T follicular helper cell (primary cell): ENCODE data around the gene DTL.

ENCODE experiments used
- DNase-seq: peaks from one replicate; pipeline ENCODE4 v3.0.0-alpha.2; 2020; ENCODE audit warnings: low read depth

DTL gene

GRCh38 chr1:212037900-212038299 lies 2.4 kb downstream of the DTL start:
- DNase-seq: no peak

GRCh38 chr1:212039622-212040021 lies 4.1 kb downstream of the DTL start:
- DNase-seq: no peak

- no peak for DNase-seq
Observed at GRCh38 chr1:212040629-212041412, 5.3 kb downstream of the DTL start.

GRCh38 chr1:212042436-212042835 lies 6.9 kb downstream of the DTL start:
- no peak for DNase-seq

- DNase-seq: no peak
Observed at GRCh38 chr1:212044851-212045250, 9.3 kb downstream of the DTL start.

GRCh38 chr1:212045981-212046380 lies 10.4 kb downstream of the DTL start:
- no peak for DNase-seq

GRCh38 chr1:212053993-212054392 lies 18.4 kb downstream of the DTL start:
- no peak for DNase-seq

- DNase-seq: no peak
Observed at GRCh38 chr1:212055333-212055732, 19.8 kb downstream of the DTL start.

GRCh38 chr1:212060632-212061472 lies 25.3 kb downstream of the DTL start:
- no peak for DNase-seq

- no peak for DNase-seq
Observed at GRCh38 chr1:212062832-212063438, 27.4 kb downstream of the DTL start.

- no peak for DNase-seq
Observed at GRCh38 chr1:212067787-212068186, 32.2 kb downstream of the DTL start.

- DNase-seq: no peak
Observed at GRCh38 chr1:212070720-212071302, 35.3 kb downstream of the DTL start.

- DNase-seq: no peak
Observed at GRCh38 chr1:212072047-212072446, 36.5 kb downstream of the DTL start.

- DNase-seq: no peak
Observed at GRCh38 chr1:212073490-212073889, 37.9 kb downstream of the DTL start.

GRCh38 chr1:212074313-212074712 lies 38.8 kb downstream of the DTL start:
- DNase-seq: no peak

GRCh38 chr1:212074856-212075255 lies 39.3 kb downstream of the DTL start:
- DNase-seq: no peak

- no peak for DNase-seq
Observed at GRCh38 chr1:212077028-212077427, 41.5 kb downstream of the DTL start.

- no peak for DNase-seq
Observed at GRCh38 chr1:212078826-212079225, 43.3 kb downstream of the DTL start.

GRCh38 chr1:212082765-212083406 lies 47.3 kb downstream of the DTL start:
- no peak for DNase-seq

- no peak for DNase-seq
Observed at GRCh38 chr1:212089560-212090163, 54.1 kb downstream of the DTL start.

GRCh38 chr1:212091438-212092121 lies 56.0 kb downstream of the DTL start:
- no peak for DNase-seq
